GM21447 (cell line): ENCODE results near the gene CFAP61.
"Not testable (repeated sequence)": the region's sequence is repeated elsewhere in the genome, so short reads cannot be mapped to it uniquely, and the experiment has no call there.

Experiments used
- ATAC-seq: cut with Tn5 transposase; IDR thresholded peaks from one replicate; pipeline ENCODE4 v1.9.1; 2021; ENCODE audit not compliant: unreplicated experiment

CFAP61 gene

DNA sequence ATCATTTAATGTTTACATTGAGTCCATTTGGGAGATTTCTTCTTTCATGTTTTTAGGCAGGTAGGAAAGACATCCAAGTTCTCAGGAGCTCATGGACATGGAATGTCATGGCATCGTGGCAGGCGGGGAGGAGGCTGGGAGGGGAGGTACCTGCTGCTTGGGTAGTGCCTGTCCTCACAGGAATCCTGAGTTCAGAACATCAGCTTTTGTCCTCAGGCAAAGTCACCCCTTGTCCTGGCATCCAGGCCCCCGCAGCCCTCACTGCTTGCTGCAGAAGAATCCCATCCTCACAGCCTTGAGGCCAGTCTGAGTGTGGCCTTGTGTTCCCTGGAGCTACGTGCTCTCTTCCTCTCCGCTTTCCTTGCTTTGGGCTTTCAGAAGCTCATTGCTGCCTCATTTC lies 157.4 kb downstream of the CFAP61 start:
- no peak for ATAC-seq

DNA sequence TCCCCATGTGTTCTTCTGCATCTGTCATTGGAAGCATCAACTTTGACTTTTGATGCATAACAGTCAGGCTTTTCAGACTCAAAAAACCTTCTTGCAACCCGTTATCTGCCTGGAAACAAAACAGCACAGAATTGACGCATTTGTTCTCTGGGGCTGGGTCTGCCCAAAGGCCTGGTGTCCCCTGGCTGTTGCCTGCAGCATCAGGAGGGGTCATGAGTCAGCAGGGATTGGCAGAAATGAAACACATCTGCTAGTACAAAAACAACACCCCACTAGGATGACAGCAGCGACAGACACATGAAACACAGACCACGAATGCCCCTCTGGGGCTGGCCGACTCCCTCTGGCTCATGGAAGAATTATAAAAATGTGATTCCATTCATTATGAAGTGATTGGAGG lies 158.0 kb downstream of the CFAP61 start:
- no peak for ATAC-seq

DNA sequence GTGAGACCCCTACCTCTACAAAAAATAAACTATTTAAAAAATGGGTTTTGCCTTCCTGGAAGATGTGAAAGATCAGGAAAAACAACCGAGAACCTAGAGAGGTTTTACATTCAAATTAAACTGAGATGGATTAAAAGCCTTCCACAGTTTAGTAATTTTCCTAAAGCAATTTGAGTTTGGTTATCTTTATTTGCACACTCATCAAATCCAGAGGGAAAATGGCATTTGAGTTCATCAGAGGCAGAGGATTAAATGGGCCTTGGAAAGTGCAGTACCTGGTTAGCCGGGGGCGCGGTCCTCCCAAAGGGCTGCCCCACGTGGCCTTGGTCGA lies 158.6 kb downstream of the CFAP61 start:
- no peak for ATAC-seq

DNA sequence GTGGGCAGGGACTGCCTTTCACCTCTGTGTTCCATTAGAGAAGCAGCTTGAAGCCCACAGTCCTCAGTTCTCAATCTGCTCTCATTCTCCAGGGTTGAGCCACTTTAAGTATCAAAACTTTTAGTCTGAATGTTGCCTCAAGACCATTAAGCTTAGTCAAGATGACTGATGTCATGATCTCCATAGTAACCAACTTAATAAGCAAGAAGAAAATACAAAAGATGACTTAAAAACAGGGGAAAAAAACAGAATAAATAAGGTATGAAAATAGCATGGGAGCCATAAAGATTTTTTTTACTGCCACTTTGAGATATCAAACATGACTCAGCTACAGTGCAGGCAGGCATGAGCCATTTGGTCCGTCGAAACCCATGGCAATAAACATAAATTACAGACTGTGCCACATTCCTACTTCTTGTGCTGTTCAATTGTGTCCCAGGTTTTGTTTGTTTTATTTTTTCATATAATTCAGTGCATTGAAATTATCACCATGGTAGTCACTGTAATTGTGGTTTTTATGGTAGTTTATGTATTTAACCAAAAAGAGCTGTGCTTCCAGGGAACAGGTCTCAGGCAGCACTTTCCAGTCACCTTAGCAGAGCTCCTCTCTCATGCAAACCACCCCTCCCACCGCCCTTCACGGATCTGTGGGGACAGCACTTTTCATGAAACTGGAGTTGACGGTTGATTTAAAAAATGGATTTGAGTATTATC lies 159.1 kb downstream of the CFAP61 start:
- ATAC-seq, result no peak

DNA sequence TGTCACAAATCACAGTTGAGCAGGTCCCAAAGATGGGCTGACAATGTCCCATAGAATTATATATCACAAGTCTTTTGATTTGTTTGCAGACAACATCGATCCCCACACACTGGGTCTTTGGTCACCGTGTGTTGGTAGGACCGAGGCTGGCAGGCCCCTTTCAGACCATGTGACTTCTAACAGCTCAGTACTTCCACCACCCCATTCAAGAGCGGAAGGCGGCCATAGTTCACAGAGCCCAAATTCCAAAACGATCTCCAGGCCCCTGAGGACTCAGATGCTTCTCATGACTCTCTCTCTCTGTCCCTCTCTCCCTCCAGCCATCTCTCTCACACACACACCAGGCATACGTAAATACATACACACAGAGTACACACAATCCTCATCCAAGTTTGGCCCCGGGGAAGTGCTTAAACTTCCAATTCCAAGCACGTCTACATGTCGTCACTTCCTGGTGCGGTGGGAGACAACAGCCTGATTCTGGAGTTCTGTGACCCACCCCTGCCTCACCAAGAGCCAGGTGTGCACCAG lies 159.7 kb downstream of the CFAP61 start:
- ATAC-seq, result no peak

DNA sequence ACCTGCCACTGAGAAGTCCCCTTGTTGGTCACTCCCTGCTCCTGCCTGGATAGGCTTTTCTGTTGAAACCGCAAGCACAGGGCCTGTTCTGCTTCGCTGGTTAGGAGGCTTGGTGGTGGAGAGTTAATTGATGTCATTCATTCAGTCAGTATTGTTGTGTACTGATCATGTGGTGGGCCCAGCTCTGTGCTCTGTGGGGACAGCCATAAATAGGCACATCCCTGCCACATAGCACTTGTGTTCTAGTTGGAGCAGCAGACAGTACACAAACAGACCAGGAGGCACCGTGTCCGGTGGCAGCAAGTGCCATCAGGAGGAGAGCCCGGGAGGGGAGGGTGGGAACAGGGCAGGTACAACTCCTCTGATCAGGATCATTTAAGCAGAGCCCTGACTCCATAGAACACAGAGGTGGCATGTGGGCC lies 160.4 kb downstream of the CFAP61 start:
- ATAC-seq, result no peak

DNA sequence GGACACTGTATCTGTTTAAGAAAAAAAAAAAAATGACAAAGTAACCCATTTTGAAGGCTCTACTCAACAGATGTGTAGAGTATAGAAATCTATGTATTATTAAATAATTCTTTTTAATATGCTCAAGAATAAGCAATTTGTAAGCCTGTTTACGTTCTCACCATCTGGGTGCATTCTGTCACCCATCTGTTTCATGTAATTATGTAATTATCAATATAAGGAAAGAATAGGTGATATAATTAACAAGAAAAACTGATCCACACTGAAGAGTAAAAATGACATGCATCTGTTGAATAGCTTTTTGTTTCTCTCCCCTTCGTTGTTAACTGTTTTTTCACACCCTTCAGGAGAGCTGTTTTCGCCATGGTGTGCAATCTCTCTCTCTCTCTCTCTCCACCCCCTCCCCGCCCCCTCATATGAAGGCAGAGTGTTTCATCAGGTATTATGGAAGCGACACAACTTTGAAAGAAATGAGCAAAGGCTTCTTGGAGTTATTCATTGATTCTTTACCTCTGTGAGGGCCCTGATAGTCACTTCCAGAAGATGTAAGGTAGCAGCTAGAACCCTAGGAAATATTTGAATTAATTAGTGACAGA lies 161.3 kb downstream of the CFAP61 start:
- no peak for ATAC-seq

DNA sequence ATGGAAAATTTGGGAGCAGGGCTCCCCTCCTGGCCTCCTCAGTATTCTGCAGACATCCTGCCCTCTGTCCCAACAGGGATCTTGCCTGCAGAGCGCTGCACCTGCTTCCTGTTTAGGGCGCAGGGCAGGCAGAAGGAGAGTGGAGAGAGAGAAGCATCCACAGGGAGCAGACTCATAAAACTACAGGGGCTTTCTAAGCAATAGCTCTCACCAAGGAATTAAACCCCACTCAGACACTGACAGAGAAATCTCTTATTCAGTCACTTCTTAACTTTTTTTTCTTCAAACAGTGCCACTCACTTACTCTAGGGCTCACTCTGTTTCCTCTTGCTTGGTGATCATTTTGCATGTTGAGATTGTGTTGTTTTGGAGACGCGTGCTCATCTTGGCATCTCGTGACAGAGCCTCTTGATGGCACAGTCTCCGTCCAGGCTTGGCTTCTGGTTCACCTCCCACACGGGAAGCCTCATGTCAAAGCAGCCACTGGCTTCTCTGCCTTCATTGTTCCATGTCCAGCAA lies 162.5 kb downstream of the CFAP61 start:
- no peak for ATAC-seq

DNA sequence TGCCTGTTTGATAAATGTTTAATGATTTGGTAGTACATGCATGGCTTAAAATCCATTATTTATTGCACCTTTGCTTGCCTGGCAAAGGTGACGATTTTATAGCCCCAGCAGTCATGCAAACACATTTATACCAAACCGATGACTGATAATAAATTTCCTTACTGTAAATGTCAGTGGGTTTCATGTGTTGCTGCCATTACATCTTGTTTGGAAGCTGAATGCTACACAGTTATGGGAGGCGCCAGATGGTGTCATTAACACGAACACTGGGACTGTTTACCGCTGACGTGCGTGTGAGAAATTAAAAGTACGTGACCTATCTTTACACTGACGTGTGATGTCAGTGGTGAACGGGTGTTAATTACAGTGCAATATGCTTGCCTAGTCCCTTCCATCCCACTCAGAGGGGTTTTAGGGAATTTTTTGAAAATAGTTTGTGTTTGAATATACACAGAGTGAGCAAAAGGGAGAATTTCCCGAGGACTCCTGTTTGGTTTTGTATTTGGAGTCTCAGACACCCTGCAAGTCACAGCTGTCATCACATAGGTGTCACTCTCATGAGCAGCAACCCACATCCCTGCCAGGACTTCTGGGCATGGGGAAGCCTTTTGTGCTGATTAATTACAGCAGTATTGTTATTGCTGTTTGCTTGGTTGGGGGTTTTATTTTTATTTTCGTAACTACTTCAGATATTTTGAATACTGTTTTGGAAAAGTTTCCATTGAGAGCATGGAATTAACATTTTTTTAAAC lies 163.8 kb downstream of the CFAP61 start:
- no peak for ATAC-seq

DNA sequence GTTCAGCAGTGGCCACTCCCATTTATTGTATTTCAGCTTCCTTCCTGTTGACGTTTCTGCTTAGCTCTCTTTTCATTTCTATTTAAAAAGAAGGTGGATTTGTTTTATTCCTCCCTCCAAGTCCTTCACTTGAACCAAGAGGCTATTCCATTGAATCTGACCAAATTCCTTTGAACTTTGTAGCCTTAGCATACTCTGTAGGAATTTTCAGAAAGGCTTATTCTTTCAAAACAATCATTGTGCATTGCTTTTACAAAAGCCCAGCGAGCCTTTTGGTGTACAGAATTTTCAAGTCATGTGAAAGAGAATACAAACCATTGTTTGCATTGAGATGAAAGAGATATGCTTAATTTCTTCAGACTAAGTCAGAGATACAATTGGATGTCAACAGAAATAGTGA lies 164.6 kb downstream of the CFAP61 start:
- ATAC-seq, result no peak

DNA sequence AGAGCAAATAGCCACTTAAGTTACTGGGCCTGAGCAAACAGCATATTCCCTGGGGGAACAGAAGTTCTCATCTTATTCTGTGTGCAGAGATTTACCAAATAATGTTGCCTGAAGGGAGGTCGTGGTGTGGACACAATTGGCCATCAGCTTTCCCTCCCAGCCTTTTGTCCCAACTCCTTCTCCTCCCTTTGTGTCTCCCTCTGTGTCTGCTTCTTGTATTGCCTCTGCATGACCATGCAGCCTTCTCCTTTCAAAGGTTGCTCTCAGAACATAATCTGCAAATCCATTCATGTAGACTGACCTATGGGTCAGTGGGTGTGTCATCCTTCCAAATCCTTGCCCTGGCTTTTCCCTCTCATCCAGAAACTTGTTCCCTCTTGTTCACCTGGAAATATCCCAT lies 165.3 kb downstream of the CFAP61 start:
- ATAC-seq, result no peak

DNA sequence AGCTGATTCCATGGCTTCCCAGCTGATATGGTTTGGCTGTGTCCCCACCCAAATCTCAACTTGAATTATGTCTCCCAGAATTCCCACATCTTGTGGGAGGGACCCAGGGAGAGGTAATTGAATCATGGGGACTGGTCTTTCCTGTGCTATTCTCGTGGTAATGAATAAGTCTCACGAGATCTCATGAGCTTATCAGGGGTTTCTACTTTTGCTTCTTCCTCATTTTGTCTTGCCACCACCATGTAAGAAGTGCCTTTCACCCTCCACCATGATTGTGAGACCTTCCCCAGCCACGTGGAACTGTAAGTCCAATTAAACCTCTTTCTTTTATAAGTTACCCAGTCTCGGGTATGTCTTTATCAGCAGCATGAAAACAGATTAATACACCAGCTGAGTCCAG lies 165.8 kb downstream of the CFAP61 start:
- not testable (repeated sequence) for ATAC-seq

DNA sequence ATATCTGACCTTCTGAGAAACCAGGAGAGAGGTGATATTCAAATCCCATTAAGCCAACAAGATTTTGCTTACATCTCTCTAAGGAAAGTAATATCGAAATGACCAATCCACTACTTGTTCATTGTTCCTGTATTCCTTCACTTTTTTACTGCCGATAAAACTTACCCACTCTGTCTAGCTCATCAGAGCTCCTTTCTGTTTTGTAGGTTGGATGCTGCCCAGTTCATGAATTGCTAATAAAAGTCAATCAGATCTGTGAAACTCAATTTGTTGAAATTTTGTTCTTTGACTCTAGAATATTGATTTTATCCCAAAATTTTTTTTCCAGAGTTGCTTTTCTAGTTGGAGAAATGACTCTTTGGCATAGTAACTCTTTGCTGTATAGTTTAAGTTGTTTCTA lies 166.7 kb downstream of the CFAP61 start:
- no peak for ATAC-seq

DNA sequence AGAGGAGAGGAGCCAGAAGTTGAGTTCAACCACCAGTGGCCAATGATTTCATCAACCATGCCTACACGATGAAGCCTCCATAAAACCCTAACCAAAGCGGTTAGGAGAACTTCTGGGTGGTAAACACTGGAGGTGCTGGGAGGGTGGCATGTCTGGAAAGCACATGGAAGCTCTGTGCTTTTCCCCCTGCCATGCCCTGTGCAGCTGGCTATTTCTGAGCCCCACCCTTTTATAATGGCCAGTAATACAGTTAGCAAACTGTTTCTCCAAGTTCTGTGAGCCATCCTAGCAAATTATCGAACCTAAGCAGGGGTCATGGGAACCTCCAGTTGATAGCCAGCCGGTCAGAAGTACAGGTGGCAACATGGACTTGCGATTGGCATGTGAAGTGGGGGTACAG lies 167.8 kb downstream of the CFAP61 start:
- no peak for ATAC-seq

DNA sequence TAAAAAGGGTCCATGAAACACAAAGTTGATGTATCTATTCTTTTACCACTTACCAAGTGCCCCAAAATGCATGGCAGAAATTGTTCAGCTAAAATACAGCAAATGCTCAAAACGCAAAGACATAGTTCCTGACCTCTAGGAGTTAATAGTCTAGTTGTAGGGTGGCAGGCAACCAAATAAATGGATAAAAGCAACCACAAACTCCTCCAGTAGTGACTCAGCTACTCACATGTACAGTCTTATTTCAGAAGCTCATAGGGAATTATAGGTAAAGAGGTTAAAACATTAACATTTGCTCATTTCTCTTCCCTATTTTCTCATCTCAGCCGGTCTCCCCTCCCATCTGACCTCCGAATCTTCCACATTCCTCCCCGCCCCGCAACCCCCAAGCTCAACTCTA lies 171.6 kb downstream of the CFAP61 start:
- ATAC-seq, result no peak

DNA sequence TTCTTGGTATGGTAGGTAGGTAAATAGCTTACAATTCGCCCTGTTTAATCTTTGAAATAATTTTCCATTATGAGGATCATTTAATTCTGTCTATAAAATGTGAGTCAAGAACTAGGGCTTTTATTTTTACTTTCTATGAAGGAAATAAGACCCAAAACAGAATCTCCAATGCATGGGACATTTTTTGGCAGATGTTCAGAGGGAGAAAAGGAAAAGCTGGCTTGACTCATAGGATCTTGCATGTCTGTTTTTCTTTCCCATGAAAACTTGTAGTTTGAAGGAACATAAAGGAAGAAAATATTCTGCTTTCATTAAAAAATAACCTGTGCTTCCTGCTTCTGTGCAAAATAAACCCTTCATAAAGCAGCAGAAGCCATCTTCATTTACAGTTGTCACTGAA lies 172.5 kb downstream of the CFAP61 start:
- no peak for ATAC-seq

DNA sequence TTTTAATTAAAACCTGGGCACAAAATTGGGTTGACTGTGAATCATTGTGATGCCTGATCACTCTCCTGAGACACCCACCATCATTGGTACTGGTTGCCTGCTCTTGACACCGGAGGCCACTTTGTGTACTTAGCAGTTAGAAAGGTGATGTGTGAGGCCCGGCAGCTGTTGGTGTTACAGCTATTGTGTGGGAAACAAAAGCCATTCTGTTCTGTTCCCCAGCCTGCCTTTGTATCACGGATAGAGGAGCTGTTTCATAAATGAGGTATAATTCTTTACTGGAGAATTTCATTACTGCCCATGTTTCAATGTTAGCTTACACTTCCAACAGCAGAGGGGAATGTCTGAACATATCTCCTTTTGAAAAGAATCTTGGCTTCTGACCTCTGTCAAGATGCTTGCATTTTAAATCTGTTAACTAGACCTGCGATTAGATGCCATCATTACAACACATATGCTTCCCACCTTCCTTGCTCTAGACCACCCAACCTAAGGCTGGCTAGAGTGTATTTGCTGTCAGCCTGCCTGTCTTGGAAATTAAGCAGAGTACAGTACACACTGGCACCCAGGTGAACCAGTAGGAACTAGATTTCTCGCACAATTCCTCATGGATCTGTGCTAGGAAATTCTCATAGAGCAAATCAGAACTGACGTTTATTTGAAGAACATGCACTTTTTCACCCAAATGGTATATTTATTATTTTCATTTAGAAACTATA lies 173.2 kb downstream of the CFAP61 start:
- no peak for ATAC-seq

DNA sequence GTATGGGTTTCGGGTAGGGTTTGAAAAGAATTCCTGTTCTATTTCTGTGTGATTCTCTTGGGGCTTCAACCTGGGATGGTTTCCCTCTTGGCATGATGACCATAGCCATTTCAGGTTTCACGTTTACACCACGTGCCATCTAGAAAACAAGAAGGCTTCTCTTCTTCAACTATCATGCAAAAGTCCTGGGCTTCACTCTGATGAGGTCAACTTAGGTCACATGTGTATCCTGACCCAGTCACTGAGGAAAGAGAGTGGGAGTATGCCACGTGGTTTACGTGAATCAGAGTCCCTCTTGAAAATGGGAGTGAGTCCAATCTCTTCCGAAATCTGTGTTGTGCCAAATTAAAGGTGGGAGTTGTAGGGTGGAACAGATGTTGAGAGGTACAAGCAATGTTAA lies 174.2 kb downstream of the CFAP61 start:
- ATAC-seq, result no peak

DNA sequence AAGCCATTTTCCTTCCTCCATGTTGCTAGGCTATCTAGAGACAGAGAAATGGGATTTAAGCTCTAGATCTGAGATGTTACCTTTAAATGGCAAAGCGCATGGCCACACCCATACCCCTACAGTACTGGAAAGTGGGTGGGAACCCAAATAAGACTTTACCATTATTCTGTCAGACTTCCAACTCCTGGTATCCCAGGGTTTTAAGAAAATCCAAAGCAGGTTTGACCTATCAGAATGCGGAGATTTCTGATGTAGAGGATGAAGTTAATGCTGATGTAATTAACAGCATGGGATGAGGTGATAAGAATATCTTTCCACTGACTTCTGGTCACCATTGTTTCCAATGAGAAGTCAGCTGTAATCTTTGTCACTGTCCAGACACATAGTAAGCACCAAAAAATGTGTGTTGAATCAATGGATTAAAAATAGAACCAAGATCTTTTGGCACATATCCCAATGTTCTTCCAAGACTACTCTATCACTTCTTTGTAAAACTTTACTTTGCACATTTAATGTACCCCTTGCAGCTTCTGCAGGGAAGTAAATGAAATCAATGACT lies 174.8 kb downstream of the CFAP61 start:
- no peak for ATAC-seq

DNA sequence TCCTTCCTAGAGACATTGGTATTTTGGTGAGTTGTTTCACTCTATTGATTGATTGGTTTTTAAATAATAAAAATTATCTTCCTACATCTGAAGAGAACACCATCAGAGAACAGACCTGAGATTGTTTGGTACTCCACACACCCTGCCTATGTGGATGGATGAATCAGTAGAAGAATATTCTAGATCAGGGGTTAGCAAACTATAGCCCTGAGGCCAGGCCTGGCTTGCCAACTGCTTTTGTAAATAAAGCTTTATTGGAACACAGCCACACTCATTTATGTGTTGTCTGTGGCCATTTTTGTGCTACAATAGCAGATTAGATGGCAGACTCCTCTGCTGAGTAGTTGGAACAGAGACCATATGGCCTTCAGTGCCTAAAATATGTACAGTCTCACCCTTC lies 176.0 kb downstream of the CFAP61 start:
- ATAC-seq, result no peak

DNA sequence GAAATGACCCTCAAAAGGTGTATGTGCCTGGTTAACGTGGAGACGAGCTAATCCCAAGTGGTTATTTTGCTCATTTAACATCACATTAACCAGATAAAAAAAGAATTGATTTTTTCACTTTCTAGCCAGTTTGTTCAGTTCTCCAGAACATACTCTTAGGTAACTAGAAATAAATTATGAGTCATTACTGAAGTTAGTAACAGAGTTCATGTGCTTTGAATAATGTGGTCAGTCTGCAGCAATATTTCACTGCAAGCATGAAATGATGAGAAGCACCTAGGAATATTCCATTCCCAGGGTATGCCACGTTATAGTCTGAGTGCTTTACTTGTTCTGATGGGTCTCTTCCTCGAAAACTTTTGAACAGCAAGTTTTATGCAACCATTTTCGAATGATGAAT lies 177.3 kb downstream of the CFAP61 start:
- no peak for ATAC-seq
